Measurements from ENCODE around the gene CAPN9. TPM values are rescaled to one million over a fixed set of nuclear protein-coding genes. Genes with fewer than 3 reads are reported as not detected.

Gene CAPN9
- total RNA-seq, 2 experiments from 2014 or later: not detected

DNA sequence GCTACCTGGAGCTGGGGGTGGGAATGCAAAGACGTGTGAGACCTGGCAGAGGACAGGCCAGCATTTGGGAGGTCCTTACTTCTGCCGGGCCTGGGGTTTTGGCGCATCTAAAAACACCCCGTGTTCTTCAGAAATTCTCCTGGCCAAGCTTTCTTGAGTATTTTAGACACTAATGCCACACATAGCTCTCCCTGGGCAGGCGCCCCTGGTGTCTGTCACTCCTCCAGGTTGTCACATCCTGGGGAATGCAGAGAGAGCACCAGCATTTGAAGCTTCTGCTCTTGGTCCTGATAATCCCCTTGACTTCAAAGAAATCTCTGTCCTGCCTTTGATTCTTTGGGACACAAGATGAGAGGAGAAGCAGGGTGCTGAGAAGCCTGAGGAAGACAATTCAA, 6.0 kb downstream of the CAPN9 start:
- CTCF ChIA-PET: interaction anchor here (0.6 to 1.7 kb wide), 2 partner anchors 110 to 286 kb away, joined by 3 to 4 read pairs; no protein-coding TSS in a partner anchor
- Mint-ChIP-seq H3K9me3 (ENCODE audit: low read depth) (no peaks in the 10 kb centered on the region), H3K4me1 (peaks cover 7% of the 10 kb centered on the region), H3K4me3 (no peak overlapping the region), H3K36me3 (ENCODE audit: low read depth) (no peaks in the 10 kb centered on the region), H3K27me3 (peaks cover 2% of the 10 kb centered on the region), H3K27ac (no peak overlapping the region)
- POLR2A ChIA-PET: no interaction called here
- intact Hi-C loops (cut with DNase I, micrococcal nuclease): no loop called here
- DNase-seq (no peak), ATAC-seq (no peak)

DNA sequence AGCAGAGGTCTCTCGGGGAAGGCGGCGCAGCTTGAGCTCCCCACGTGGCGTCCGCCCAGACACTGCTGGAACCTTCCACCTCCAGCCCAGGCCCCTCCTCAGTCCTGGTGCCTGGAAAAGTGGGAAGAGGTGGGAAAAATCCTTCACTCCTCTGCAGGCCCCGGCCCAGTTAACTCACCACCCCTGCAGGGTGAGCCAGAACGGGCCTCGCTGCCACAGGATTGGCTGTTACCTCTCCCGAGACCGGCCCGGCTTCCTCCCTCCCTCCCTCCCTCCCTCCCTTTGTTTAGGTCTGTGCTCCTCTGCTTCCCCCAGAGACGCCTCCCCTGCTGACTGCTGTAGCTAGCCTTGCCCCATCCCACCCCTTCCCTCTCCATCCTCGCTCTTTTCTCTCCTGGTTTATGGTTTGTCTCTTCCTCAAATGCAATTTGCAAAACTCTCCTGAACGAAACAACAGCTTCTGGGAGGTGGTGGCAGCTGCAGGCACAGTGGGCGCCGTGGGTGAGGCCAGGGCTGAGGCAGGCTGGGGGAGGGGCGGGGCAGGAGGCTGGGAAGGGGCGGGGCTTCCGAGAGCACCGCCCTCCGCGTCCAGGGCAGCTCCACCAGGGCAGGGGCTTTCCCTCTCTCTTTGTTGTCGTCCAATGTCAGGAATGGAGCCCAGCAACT, 6.5 kb downstream of the CAPN9 start:
- Mint-ChIP-seq H3K27me3 (peaks cover 2% of the 10 kb centered on the region), H3K36me3 (ENCODE audit: low read depth) (no peaks in the 10 kb centered on the region), H3K9me3 (ENCODE audit: low read depth) (no peaks in the 10 kb centered on the region), H3K27ac (no peak overlapping the region), H3K4me1 (peaks cover 7% of the 10 kb centered on the region), H3K4me3 (peak overlapping the region; percentile 49)
- ChIA-PET POLR2A (no interaction called here), CTCF (interaction anchor here (0.6 to 1.7 kb wide), 2 partner anchors 110 to 287 kb away, joined by 3 to 4 read pairs; no protein-coding TSS in a partner anchor)
- intact Hi-C loops (cut with DNase I, micrococcal nuclease): loop anchor here in 1 of 2 experiments (1.0 kb wide), 2 partner anchors 111 to 116 kb away; partner anchors contain the start of gene COG2
- ATAC-seq (peak; percentile 93), DNase-seq (peak; percentile 79)

DNA sequence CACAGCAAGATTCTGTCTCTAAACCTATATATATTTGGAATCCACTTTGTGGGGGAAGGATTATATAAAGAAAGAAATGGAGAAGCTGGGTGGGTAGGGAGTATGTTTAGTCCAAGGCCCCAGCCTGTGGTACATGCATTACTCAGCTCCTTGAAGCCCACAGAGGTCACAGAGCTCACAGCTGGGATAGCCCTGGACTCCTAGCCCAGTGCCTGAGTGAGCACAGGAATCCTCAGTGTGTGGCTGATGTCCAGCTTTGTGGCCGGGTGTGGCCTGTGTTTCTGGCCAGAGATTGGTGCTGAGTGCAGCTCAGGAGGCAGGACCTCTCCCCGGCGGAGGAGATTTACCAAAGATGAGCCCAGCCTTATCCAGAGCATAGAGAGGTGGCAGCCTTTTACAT, 7.6 kb downstream of the CAPN9 start:
- CTCF ChIA-PET: interaction anchor here (0.7 to 1.7 kb wide), 2 partner anchors 112 to 1284 kb away, joined by 4 read pairs; no protein-coding TSS in a partner anchor
- DNase-seq (no peak), ATAC-seq (no peak)
- intact Hi-C loops (cut with DNase I, micrococcal nuclease): loop anchor here in 1 of 2 experiments (1.0 kb wide), 2 partner anchors 112 to 115 kb away; partner anchors contain the start of gene COG2
- H3K27me3 Mint-ChIP-seq: peaks cover 3% of the 10 kb centered on the region
- H3K9me3 Mint-ChIP-seq (ENCODE audit: low read depth): no peaks in the 10 kb centered on the region
- no peak overlapping the region for H3K27ac Mint-ChIP-seq
- POLR2A ChIA-PET: no interaction called here
- H3K4me1 Mint-ChIP-seq: peaks cover 7% of the 10 kb centered on the region
- H3K4me3 Mint-ChIP-seq: no peak overlapping the region
- H3K36me3 Mint-ChIP-seq (ENCODE audit: low read depth): no peaks in the 10 kb centered on the region

DNA sequence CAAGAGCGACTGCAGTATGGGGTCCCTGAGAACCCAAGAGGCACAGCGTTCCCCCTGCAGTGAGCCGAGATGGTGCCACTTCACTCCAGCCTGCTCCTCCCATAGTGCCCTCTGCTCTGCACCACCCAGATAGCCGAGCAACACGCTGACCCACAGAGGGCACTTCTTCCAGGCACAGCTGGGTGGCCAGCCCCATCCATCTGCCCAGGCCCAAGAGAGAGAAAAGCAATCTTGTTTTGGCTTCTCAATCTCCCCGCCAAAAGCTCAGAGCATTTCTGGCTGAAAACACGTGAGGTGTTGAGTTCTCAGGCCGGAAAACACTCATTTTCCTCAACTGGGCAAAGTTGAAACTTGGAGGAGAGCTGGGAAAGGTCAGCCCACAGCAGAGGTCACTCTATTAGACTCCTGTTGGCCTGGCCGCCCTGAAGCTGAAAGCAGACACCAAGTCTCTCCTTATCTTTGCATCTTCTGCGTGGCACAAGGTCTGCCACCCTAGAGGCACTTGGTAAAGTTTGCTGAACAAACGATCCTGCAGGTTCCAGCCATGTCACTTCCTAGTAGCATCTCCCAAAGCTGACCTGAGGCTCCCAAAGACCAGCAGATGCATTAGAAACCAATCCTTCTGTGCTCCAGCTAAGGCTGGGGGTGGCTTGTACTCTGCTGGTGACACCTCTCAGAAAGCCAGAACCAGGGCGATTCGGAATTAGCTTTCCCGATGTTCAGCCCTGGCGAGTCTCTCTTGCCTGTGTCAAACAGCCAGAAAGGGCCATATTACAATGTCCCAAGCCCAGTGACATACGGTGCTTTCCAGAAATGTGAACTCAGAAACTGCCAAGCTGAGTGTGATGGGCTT, 10.9 kb downstream of the CAPN9 start:
- Mint-ChIP-seq H3K27ac (no peak overlapping the region), H3K4me3 (no peak overlapping the region), H3K36me3 (ENCODE audit: low read depth) (no peaks in the 10 kb centered on the region), H3K9me3 (ENCODE audit: low read depth) (no peaks in the 10 kb centered on the region), H3K4me1 (peaks cover 7% of the 10 kb centered on the region), H3K27me3 (peaks cover 15% of the 10 kb centered on the region)
- no peak for DNase-seq
- ChIA-PET POLR2A (no interaction called here), CTCF (interaction anchor here (0.8 kb wide), 1 partner anchor 8 kb away, joined by 3 read pairs; no protein-coding TSS in a partner anchor)
- intact Hi-C loops (cut with DNase I, micrococcal nuclease): no loop called here
- ATAC-seq: no peak

DNA sequence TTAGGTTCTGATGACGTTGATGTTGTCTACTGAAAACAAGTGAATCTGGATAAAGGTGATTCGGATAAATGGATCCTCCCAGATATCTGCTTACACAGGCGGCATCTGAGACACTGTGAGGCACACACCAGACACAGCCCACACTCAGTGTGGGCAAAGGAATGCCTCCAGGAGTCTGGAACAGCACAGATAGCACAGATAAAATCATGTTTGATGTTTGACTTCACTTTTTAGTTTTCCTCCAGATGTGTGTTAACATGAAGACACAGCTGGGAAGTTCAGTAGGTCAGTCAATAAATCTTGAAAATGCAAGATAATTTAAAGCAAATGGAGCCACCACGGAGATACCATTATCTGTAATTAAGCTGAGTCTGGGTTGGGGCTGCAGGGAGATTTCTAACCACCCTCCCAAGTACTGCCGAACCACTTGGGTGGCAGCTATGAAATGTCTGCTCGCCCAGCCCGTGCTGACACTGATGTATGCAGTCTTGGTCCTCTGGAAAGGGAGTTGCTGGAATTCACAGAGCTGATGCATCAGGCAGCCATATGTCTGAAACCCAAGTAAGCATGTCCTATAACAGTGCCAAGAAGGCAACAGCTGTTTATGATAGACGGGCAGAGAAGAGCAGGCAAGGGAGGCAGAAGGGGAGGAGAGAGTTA, 11.7 kb downstream of the CAPN9 start:
- Mint-ChIP-seq H3K27ac (no peak overlapping the region), H3K4me1 (peaks cover 3% of the 10 kb centered on the region), H3K4me3 (no peak overlapping the region), H3K9me3 (ENCODE audit: low read depth) (no peaks in the 10 kb centered on the region), H3K36me3 (ENCODE audit: low read depth) (no peaks in the 10 kb centered on the region), H3K27me3 (peaks cover 17% of the 10 kb centered on the region)
- DNase-seq: no peak
- ChIA-PET POLR2A (interaction anchor here (0.7 kb wide), 1 partner anchor 330 kb away, joined by 3 read pairs; no protein-coding TSS in a partner anchor), CTCF (interaction anchor here (0.8 kb wide), 1 partner anchor 9 kb away, joined by 3 read pairs; no protein-coding TSS in a partner anchor)
- intact Hi-C loops (cut with DNase I, micrococcal nuclease): no loop called here
- no peak for ATAC-seq

DNA sequence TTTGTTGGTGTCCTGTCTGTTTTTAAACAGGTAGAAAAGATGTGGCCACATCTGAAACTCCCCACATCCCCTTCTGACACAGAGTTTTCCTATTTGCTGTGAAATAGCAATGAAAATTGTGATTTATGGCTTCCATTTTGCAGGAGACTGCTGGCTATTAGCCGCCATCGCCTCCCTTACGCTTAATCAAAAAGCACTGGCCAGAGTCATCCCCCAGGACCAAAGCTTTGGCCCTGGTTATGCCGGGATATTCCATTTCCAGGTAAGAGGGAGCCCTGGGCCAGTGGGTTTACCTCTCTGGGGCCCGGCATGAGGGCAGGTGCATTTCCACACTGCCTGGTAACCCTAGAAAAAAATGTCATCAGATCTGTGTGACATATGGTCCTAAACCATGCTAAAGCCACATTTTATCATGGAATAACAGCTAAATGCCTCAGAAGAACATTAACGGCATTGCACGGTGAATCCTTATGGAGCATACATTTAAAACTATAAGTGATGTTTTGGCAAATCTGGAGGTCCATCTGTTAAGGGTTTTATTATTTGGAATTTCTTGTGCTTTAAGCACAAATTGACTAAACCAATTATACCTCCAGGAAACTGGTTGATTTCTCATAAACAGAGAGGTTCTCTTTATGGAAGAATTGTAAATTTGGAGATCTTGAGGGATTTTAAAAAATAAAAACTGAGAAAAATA, 12.3 kb downstream of the CAPN9 start:
- Mint-ChIP-seq H3K9me3 (ENCODE audit: low read depth) (no peaks in the 10 kb centered on the region), H3K27me3 (peaks cover 17% of the 10 kb centered on the region), H3K4me3 (no peak overlapping the region), H3K36me3 (ENCODE audit: low read depth) (no peaks in the 10 kb centered on the region), H3K4me1 (no peaks in the 10 kb centered on the region), H3K27ac (no peak overlapping the region)
- DNase-seq (no peak), ATAC-seq (no peak)
- ChIA-PET CTCF (no interaction called here), POLR2A (interaction anchor here (0.7 kb wide), 1 partner anchor 331 kb away, joined by 3 read pairs; no protein-coding TSS in a partner anchor)
- intact Hi-C loops (cut with DNase I, micrococcal nuclease): no loop called here

DNA sequence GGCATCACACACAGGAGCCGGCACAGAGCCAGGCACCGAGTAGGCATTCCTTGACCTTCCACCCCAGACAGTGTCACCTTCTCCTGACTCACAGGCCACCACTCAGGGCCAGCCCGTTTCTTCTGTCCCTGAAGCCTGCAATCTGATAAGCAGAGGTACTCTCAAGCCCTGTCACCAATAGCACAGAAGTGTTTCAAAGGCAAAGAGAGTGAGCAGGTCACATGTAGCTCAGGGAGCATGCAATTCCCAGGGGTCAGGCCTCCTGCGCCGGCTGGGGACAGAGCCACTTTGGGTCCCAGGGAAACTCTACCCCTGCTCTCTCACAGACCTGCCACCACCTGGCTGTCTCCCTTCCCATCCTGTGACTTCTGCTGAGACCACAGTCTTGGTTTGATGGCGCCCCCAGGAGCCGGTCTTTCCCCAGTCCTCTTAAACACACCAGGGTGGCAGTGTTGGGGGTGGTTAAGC, 13.2 kb downstream of the CAPN9 start:
- Mint-ChIP-seq H3K27ac (no peak overlapping the region), H3K27me3 (peaks cover 17% of the 10 kb centered on the region), H3K9me3 (ENCODE audit: low read depth) (no peaks in the 10 kb centered on the region), H3K4me1 (no peaks in the 10 kb centered on the region), H3K36me3 (ENCODE audit: low read depth) (no peaks in the 10 kb centered on the region), H3K4me3 (no peak overlapping the region)
- POLR2A ChIA-PET: no interaction called here
- DNase-seq: peak; percentile 17
- ATAC-seq: no peak
- intact Hi-C loops (cut with DNase I, micrococcal nuclease): no loop called here
- CTCF ChIA-PET: no interaction called here

DNA sequence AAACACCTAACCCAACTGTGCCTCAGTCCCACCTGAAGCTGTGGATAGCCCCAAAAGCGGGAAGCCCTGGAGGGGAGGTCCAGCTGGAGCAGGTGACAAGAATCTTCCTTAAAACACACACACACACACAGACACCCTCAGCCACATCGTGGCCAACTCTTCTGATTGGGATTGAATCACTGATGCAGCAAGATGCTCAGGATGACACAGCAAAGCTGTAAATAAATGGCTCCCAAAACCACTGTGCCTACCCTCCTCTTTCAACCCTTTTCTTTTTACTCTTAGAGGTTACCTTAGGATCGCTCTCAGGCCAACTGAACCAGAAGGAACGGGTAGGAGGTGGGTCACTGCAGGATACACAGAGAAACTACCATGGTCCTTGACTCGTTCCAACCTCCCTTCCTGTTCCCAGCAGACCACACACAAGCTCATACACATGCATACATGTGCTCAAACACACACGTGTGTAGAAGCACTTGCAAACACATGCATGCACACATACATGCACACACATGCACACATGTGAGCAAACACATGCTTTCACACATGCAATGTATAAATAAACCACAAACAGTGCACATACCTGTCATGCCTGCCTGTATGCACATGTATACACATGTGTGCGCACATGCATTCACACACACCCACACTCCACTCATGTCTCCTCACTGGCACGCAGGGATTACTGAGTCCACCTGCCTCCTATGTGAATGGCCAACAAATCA, 14.4 kb downstream of the CAPN9 start:
- CTCF ChIA-PET: no interaction called here
- ATAC-seq (no peak), DNase-seq (no peak)
- no peaks in the 10 kb centered on the region for H3K36me3 Mint-ChIP-seq (ENCODE audit: low read depth)
- H3K27ac Mint-ChIP-seq: no peak overlapping the region
- no peak overlapping the region for H3K4me3 Mint-ChIP-seq
- no peaks in the 10 kb centered on the region for H3K9me3 Mint-ChIP-seq (ENCODE audit: low read depth)
- intact Hi-C loops (cut with DNase I, micrococcal nuclease): no loop called here
- H3K4me1 Mint-ChIP-seq: no peaks in the 10 kb centered on the region
- H3K27me3 Mint-ChIP-seq: peaks cover 15% of the 10 kb centered on the region
- POLR2A ChIA-PET: no interaction called here

DNA sequence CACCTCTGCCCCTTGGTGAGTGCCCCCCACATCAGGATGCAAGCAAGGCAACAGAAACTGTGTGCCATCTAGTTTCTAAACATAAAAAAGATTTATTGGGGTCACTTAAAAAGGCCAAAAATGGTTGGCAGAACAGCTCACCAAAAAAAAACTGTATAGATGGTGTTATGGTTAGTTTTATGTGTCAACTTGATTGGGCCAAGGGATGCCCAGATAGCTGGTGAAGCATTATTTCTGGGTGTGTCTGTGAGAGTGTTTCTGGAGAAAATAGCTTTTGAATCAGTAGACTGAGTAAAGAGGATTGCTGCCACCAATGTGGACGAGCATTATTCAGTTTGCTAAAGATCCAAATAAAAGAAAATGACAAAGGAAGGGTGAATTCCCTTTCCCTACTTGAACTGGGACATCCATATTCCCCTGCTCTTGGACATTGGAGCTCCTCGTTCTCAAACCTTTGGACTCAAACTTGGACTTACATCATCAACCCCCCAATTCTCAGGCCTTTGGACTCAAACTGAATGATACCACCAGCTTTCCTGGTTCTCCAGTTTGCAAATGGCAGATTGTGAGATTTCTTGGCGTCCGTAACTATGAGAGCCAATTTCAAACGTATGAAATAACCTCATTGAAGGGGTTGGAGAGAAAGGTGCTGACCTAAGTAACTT, 16.9 kb downstream of the CAPN9 start:
- no peak for ATAC-seq
- POLR2A ChIA-PET: no interaction called here
- Mint-ChIP-seq H3K27me3 (peaks cover 14% of the 10 kb centered on the region), H3K4me3 (no peak overlapping the region), H3K4me1 (no peaks in the 10 kb centered on the region), H3K27ac (no peak overlapping the region), H3K9me3 (ENCODE audit: low read depth) (no peaks in the 10 kb centered on the region), H3K36me3 (ENCODE audit: low read depth) (no peaks in the 10 kb centered on the region)
- intact Hi-C loops (cut with DNase I, micrococcal nuclease): no loop called here
- CTCF ChIA-PET: interaction anchor here (0.7 kb wide), 1 partner anchor 414 kb away, joined by 3 read pairs; no protein-coding TSS in a partner anchor
- DNase-seq: no peak

DNA sequence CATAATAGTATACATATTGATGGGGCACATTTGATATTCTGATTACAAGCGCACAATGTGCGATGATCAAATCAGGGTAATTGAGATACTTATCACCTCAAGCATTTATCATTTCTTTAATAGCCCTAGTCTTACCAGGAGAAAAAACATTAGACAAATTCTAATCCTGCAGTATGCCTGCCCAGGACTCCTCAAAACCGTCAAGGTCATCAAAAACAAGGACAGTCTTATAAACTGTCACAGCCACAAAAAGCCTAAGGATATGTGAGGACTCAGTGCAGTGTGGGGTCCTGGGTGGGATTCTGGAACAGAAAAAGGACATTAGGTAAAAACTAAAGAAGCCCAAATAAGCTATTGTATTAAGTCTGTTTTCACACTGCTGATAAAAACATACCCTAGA, 19.1 kb downstream of the CAPN9 start:
- DNase-seq: no peak
- Mint-ChIP-seq H3K4me1 (no peaks in the 10 kb centered on the region), H3K4me3 (no peak overlapping the region), H3K36me3 (ENCODE audit: low read depth) (no peaks in the 10 kb centered on the region), H3K27ac (no peak overlapping the region), H3K27me3 (peaks cover 10% of the 10 kb centered on the region), H3K9me3 (ENCODE audit: low read depth) (no peaks in the 10 kb centered on the region)
- ChIA-PET CTCF (no interaction called here), POLR2A (no interaction called here)
- intact Hi-C loops (cut with DNase I, micrococcal nuclease): no loop called here
- no peak for ATAC-seq

All from activated CD4-positive, alpha-beta T cell treated with anti-CD3 and anti-CD28 coated beads for 36 hours (primary cell).